Iris pigment epithelial cell (primary cell): ENCODE data around the gene NCAM2.
"Not testable (repeated sequence)": the region's sequence is repeated elsewhere in the genome, so short reads cannot be mapped to it uniquely, and the experiment has no call there.

ENCODE experiments used
- DNase-seq: peaks from one replicate; pipeline ENCODE4 v3.0.0-alpha.2; 2011; ENCODE audit warnings: low read depth

NCAM2 gene

DNA sequence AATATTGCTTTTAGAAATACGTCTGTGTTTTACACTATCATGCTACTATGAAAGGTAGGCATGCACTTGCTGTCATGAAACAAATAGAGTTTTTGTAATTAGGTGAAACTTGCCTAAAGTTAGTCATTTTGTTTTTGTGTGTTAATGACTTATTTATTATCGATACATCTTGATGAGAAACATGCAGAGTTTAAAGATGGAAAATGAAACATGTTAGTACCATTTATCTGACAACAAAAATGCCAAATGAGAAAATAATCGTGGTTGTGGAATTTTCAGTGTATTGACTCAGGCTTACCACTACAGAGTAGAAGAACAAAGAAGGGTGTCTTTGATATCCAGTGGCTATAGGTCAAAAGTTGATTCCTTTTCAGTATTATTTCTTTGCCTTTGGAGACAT is 105.5 kb downstream of the NCAM2 start:
- no peak for DNase-seq

DNA sequence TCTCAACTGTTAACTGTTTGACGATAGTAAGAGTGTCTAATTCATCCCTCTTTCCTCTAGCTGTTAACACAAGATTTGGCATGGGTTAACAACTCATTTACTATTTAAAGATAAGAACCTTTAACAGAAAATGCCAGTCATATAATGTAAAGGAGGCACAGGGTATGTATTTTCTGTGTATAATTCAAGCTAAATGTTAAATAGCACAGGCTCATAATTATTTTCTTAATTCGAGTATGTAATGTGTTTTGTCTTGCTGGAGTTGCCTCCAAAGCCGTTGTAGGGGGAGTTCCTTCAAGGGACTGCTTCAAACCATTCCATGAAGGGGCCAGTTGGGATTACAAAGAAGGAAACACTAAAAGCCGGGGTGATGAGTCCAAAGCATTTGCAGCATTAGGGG is 111.5 kb downstream of the NCAM2 start:
- no peak for DNase-seq

- no peak for DNase-seq
These were observed 113.2 kb downstream of the NCAM2 start for GRCh38 chr21:21111309-21111920.

GRCh38 chr21:21114461-21114860 is 116.3 kb downstream of the NCAM2 start:
- no peak for DNase-seq

GRCh38 chr21:21119091-21119490 is 120.9 kb downstream of the NCAM2 start:
- no peak for DNase-seq

DNA sequence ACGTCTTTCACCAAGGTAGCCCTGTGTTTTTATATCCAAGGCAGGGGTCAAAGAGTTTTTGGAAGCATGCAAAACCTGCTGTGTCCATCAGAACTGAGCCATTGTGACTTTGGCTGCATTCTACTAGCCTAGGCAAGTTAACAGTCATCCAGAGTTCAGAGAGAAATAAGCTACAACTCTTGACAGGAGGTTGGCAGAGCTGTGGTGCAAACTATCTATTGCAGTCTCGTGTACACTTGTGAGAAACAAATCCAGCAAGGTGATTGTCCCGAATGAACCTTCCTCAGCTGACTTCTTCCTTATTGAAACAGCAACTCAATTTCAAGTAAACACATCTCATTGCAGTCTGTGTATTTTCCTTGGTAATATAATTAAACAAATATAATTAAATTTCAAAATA is 124.5 kb downstream of the NCAM2 start:
- DNase-seq, result no peak

DNA sequence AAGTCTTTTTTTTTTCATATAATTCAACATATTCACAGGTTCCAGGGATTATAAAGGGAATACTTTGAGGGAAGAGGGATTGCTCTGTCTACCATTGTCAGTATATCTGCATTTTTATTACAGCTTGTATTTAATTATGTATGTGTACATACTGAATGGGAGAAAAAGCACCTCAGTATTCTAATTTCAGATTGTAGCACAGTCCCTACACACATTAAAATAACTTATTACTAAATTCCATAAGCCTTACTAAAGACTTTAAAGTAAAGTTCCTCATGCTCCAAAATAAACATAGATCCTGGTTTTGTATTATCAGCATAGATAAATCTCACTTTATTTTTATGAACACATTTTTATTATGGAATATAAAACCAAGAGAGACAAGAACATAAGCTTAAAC is 134.2 kb downstream of the NCAM2 start:
- DNase-seq, result no peak

DNA sequence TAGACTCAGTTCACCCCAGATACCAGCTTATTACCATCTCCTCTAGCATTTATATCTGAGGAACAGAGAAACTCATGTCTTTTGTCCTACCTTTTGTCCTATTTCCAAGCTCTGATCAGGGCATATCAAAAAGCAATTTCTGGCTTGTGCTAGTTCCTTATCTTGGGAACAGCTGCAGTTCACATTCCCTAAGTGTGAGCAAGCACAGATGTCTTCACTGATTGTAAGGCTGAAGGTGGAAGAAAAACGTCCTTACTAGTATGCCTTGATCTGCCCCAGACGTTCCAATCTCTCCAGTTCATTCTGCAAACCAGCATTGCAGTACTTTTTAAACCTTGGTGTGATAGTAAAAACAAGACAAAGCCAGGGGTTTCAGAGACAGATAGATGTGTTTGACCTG is 139.8 kb downstream of the NCAM2 start:
- DNase-seq, result peak; percentile 72

DNA sequence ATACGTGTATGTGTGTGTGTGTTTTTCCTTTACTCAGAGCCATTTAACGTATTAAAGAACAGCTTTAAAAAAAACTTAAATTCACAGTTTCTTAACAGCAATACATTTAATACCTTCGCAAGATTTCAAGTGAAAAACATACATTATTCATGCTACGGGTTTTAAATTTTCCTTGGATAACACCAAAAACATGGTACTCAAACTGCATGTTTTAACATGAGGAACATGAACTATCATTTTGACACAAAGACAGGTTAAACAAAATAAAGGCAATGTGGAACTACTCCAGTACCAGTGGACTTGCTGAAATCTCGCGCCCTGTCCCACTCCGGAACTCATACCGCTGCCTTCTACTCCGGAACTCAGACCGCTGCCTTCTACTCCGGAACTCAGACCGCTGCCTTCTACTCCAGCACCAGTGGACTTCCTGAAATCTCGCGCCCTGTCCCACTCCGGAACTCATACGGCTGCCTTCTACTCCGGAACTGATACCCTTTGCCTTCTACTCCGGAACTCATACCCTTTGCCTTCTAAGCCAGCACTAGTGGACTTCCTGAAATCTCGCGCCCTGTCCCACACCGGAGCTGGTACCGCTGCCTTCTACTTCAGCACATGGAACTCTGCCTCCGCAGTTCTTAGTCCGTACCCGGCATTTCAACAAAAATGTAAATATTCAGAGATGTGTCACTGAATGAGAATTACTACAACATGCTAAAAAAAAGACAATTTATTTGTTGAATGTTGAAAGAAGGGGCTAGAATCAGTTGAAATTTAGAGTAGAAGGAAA is 148.6 kb downstream of the NCAM2 start:
- DNase-seq, result no peak

GRCh38 chr21:21147374-21147745 is 149.2 kb downstream of the NCAM2 start:
- DNase-seq, result no peak

DNA sequence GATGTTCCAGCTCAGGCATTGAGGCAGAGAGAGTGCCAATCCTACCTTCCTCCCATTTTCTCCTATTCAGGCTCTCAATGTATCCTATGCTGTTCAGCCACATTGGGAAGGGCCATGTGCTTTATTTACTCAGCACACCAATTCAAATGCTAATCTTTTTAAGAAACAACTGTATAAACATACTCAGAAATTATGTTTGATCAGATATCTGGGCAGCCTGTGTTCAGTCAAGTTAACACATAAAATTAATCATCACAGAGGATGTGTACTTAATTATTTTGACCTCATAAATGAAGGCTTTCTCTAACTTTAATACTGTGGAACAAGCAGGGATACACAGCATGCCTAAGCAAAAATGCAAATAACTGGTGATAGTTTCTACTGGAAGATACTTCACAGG is 149.8 kb downstream of the NCAM2 start:
- DNase-seq, result no peak

DNA sequence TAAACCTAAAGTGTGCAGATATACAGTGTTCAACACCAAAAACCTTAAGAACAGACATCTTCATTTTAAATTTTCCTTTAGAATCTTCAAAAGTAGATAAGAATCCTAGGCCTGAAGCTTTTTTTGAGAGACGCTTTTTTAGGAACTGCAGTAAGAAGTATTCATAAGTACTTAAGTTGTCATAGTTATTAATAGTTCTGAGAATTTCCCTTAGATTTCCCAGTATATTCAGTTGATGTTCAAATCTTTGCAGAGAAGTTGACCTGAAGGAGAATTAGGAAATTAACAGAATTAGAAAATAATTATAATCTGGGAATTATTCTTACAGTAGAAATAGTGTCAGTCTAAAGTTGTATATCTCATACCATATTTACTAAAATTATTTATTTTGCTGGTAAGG is 150.3 kb downstream of the NCAM2 start:
- DNase-seq, result no peak

GRCh38 chr21:21149445-21149844 is 151.2 kb downstream of the NCAM2 start:
- DNase-seq, result not testable (repeated sequence)

GRCh38 chr21:21151231-21151630 is 153.0 kb downstream of the NCAM2 start:
- no peak for DNase-seq

- DNase-seq, result no peak
These were observed 158.2 kb downstream of the NCAM2 start for GRCh38 chr21:21156397-21156796.

DNA sequence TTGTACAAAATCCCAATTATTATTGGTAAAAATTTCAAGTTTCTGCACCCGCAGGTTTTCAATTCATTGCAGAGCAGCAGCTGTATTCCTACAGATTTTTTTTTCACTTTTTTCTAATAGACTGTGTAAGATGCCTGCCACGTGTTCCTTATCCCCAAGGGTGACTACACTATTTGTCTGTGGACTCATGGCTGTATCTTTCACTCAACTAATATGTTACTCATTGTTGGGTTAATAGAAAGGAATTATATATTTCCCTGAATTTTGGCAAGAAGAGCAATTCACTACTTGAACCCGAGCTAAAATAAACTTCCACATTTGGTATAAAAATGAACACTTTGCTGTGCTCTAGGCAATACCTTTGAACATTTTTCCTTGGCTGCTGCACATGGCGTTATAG is 158.7 kb downstream of the NCAM2 start:
- DNase-seq, result no peak

GRCh38 chr21:21158376-21158918 is 160.2 kb downstream of the NCAM2 start:
- DNase-seq, result no peak

- peak; percentile 22 for DNase-seq
These were observed 161.2 kb downstream of the NCAM2 start for GRCh38 chr21:21159253-21159899.

GRCh38 chr21:21162786-21163185 is 164.6 kb downstream of the NCAM2 start:
- no peak for DNase-seq

DNA sequence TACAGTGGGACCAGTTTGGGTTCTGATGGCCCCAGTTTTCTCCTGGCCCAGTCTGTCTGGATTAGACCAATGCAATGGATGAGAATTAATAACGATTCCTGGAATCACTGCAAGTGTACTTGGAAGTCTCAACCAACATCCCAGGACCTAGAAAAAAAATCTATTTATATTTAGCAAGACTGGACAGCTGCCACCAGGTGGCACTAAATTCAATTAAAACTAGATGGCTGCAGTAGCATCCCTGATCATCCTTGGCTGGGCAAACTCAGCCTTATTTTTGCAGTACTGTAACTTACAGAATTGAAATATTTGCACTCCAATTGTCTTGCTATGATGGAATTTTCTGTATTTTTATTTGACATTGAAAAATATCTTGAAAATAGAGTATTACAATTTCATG is 165.7 kb downstream of the NCAM2 start:
- DNase-seq, result peak; percentile 69

DNA sequence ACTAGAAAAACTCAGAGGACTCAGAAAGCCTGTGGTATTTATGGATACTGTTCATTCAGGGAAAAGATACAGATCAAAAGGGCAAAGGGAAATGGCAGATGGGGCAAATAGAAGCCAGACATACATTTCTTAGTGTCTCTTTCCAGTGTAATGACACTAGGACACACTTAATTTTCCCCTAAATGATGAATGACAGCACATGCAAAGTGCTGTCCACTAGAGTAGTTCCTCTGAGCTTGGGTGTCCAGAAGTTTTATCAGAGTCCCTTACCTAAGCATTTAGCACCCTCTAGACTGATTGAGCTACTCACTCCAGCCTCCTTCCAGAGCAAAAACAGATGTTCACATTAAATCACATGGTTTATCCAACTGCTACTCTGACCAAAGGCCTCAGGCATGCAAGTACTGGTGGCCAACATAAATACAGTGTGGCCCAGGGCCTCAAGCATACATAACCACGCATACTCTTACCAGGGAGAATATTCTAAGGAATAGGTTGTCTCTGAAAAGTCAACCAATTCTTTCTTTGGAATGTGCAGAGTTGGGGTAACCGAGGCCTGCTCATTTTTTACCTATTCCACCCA is 166.9 kb downstream of the NCAM2 start:
- DNase-seq, result peak; percentile 94

DNA sequence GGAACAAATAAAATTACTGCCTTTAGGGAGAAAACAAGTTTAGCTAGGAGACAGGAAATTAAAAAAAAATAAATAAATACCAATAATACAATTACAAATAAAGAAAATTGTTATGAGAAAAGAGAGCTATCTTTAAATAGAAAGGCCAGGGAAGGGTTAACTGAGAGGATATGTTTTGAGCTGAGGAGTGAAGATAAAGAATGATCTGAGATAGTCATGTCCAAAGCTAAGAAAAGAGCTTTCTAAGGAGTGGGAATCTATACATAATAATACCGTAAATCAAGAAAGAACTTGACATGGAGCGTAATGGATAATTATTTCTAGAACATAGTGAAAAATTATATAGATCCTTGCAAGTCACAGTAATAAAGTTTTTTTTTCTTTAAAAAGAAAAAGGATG is 176.5 kb downstream of the NCAM2 start:
- no peak for DNase-seq
